NCI-H2196 treated with DMSO at 0.1 percent for 48 hours (cell line): ENCODE data around the gene ANO8.

Experiments used
- DNase-seq: peaks from one replicate; lab custom pipeline; 2025; ENCODE audit not compliant: unreplicated experiment; lab: John Stamatoyannopoulos, UW

ANO8 gene

DNA sequence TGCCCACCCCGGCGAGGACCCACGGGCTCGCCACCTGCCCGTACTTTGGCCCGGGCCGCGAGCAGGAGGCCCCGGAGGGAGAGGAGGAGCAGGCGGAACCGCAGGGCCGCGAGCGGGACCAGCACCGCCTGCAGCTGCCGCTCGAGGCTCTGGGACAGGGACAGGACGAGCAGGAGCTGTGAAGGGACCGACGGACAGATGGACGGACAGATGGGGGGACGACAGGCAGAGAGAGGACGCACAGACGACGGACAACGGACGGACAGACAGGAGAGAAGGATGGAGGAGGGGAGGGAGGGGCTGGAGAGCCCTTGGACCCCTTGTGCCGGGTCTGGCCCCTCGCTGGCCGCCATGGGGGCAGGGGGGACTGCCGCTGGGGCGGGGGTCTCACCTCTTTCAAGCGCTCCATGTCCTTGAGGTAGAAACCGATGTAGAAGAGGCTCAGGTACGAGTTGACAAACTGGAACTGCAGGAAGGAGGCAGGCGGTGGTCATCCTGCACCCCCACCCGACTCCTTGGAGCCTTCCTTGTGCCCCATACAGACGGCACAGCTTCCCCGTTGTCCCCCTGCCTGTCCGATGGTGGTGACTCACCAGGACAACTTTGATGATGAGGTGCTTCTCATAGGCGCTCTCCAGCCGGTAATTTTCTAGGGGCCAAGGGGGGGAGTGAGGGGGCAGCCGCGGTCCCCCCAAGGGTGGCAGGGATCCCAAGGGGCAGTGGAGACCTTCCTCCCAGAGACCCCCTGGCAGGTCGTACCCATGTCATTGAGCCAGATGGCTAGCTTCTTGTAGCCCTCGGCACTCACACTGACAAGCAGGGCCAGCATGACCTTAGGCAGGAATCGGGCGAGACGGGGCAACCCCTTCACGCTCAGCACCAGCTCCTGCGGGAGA, 5.0 kb downstream of the ANO8 start:
- DNase-seq = no peak

DNA sequence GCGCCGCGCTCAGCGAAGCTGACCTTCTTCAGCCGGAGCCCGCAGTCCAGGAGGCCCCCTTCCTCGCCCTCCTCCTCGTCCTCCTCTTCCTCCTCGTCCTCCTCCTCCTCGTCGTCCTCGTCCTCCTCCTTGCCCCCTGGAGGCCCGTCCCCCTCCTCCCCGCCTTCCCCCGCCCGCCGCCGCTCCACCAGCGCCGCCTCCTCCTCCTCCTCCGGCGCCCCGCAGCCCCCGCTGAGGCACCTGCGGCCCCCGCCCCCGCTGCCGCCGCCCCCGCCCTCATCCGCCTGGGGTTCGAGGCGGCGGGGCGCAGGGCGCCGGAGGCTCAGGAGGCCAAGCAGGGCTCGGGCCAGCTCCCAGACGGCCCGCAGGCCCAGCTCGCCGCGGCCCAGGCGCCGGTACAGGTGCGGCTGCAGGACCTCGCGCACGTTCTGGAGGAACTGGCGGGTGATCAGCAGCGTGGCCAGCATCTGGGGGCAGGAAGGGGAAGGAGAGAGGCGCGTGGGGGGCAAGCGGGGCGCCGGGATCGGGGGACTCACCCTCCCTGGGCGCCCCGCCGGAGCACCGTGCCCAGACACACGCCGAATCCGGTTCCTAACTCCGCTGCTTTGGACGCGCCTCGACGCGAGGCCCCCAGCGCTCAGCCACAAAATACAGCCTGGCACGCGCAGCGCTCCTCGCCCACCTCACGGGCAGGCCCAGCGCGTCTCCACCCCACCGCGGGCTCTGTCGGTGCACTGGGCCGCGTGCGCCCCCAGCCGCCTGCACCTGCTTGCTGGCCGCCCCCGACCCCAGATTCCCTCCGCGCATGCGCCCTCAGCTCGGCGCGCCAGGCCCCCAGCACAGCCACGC, 5.9 kb downstream of the ANO8 start:
- DNase-seq = no peak

DNA sequence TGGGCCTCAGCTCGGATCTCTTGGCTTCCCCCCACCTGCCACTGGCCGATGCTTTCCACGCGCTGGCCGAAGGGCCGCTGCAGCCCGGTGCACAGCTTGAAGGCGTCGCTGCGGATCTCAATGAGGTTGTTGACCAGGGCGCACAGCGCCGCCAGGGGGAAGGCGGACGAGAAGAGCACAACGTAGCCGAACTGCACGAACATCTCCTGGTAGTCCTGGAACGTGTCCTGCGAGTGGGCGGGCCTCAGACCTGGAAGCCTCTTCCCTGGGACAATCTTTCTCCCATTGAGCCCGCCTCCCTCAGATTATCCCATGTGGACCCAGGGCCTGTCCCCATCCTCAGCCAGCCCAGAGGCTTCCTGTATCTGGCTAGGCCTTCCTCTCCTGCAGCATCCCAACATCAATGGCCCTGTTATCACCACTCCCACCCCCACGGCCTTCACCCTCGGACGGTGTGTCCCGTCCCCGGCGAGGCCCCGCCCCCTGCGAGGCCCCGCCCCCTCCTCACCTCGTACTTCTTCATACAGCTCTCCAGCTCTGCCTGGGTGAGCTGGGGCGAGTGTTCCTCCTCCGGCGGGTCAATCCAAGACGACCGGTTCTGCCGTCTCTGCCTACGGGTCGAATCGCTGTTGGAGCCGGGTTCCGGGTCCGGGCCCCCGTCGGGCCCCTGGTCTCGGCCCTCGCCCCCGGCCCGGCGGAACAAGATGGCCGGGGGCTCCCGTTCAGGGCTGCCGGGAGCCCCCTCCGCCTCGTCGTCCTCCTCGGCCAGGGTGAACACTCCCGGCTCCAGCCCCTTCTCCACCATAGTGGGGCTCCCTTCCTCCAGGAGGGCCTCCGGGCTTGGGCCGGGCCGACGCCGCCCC, 6.8 kb downstream of the ANO8 start:
- no peak for DNase-seq

DNA sequence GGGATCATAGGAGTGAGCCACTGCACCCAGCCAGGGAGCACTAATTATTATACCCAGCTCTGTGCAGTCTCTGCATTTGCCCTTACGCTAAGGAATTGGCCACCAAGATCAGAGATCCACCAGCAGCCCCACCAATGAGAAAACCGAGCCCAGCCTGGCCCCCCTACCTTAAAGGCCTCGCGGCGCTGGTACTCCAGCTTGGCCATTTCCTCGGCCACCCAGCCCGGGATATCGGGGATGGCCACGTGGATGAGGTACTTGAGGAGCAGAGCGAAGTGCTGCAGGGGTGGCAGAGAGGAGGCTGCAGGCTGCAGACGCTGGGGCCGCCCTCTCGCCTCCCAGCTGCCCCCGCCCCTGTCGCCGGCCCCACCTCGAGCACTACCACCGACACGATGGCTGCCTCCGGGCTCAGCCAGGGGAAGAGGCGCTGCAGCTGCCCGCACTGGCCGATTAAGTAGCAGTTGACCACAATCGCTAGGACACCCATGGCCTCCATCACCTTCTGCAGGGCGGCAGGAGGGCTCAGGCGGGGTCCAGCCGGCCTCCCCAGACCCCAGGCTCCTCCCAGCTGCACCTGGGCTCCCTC, 7.5 kb downstream of the ANO8 start:
- DNase-seq = no peak

DNA sequence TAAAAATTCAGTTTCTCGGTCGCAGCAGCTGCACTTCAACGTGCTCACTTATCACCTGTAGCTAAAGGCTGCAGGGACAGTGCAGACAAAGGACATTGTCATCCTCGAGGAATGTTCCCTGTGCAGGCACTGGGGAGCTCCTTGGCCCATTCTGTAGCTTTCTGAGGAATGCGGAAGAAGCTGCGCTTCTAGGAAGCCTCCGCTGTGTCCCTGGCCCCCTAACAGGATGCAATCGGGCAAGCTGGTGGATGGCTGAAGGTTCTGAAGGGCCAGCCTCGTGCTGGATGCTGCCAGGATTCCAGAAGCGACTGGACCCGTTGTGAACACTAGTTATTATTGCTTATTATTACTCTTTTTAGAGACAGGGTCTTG, 8.1 kb downstream of the ANO8 start:
- DNase-seq = no peak

- no peak for DNase-seq
Observed at GRCh38 chr19:17325881-17326594, 8.6 kb downstream of the ANO8 start.

DNA sequence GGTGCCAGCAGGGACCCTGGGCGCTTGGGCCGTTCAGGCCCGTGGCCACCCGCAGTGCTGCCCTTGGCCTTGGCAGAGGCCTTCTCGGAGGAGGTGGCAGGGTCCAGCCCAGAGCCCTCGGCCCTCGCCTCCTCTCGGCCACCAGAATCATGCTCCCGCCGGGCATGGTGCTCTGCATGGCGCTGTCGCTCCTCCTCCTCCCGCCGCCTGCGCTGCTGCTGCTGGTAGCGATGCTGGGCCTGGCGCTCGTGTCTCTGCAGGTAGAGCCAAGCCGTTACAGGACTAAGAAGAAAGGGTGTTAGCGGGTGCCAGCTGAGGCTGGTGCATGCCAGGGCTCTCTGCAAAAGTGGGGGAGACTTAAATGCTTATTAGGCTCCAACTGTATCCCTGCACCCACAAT, 9.5 kb downstream of the ANO8 start:
- DNase-seq = no peak

GRCh38 chr19:17324357-17325114, 10.1 kb downstream of the ANO8 start:
- DNase-seq = no peak

GRCh38 chr19:17323964-17324332, 10.7 kb downstream of the ANO8 start:
- no peak for DNase-seq

- DNase-seq = no peak
Observed at GRCh38 chr19:17323300-17323963, 11.2 kb downstream of the ANO8 start.

- DNase-seq = no peak
Observed at GRCh38 chr19:17322854-17323253, 11.8 kb downstream of the ANO8 start.

- no peak for DNase-seq
Observed at GRCh38 chr19:17321655-17322489, 12.8 kb downstream of the ANO8 start.

DNA sequence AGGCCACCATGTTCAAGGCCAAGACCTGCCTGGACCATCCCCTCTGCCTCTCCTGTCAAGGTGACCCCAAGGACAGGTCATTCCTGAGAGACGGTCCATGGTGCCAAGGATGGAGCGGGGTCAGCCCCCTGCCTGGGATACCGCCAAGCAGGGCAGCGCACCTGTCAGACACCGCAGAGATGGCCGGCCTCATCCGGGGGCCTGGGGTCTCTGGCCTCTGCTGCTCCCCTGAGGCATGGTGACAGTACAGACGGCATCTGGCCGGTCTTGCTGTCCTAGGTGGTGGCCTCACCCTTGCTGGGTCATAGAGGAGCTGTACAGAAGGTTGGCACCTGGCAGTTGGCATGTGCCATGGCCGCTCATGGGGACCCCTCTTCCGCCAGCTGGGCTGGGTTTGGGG, 14.2 kb downstream of the ANO8 start:
- no peak for DNase-seq

DNA sequence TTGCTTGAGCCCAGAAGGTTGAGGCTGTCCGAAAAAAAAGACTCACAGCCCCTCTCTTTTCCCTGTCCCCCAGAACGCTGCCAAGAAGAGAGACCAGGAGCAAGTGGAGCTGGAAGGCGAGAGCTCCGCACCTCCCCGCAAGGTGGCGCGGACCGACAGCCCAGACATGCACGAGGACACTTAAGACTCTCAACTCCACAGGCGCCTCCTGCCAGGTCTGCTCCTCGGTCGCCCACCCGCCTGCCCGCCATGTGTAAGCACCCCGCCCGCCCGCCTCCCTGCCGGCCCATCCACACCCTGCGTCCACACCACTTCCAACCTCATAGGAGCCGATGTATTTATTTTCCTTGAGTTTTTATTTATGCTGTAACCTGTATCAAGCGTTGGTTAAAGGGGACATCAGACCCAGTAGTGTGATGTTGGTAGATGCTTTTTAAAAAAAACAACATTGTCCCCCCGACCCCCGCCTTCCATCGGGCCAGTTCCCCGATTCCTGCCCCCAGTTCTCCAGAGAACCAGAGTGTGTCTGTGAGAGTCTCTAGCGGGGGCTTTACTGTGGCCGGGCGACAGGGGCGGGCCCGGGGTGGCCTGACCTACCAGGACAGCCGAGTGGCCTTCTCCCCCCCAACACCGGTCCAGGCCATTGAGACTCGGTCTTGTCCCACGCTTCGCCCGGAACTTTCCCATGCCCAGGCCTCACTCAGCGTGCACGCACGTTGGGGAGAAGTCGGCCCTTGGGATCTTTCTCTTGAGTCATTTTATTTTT, 15.0 kb downstream of the ANO8 start:
- DNase-seq = no peak

- no peak for DNase-seq
Observed at GRCh38 chr19:17318966-17319365, 15.7 kb downstream of the ANO8 start.

- no peak for DNase-seq
Observed at GRCh38 chr19:17314007-17314593, 20.6 kb downstream of the ANO8 start.
